Measurements from ENCODE around the gene TTC3. TPM values are rescaled to one million over a fixed set of nuclear protein-coding genes. Genes with fewer than 3 reads are reported as not detected.

The TTC3 gene
- total RNA-seq, 1 donor from 2014 or later: 44.3 TPM

GRCh38 chr21:37061926-37062592 lies 11.0 kb upstream of the TTC3 start:
- Histone ChIP-seq H3K9me3 (replicated peaks) (no peaks in the 10 kb centered on the region), H3K27ac (replicated peaks) (no peak overlapping the region), H3K4me3 (no peak overlapping the region), H3K36me3 (peaks cover 27% of the 10 kb centered on the region), H3K27me3 (ENCODE audit: low read depth) (no peaks in the 10 kb centered on the region), H3K4me1 (no peaks in the 10 kb centered on the region)
- no peak for DNase-seq
- intact Hi-C loops (cut with micrococcal nuclease): no loop called here
- no peak for TF ChIP-seq CTCF (IDR thresholded peaks at IDR 0.05; ENCODE audit: borderline replicate concordance)

GRCh38 chr21:37062593-37062935 lies 10.5 kb upstream of the TTC3 start:
- intact Hi-C loops (cut with micrococcal nuclease): no loop called here
- no peak for TF ChIP-seq CTCF (IDR thresholded peaks at IDR 0.05; ENCODE audit: borderline replicate concordance)
- Histone ChIP-seq H3K4me1 (no peaks in the 10 kb centered on the region), H3K9me3 (replicated peaks) (no peaks in the 10 kb centered on the region), H3K27me3 (ENCODE audit: low read depth) (no peaks in the 10 kb centered on the region), H3K27ac (replicated peaks) (no peak overlapping the region), H3K4me3 (no peak overlapping the region), H3K36me3 (peaks cover 32% of the 10 kb centered on the region)
- no peak for DNase-seq

- intact Hi-C loops (cut with micrococcal nuclease): no loop called here
- Histone ChIP-seq H3K27ac (replicated peaks) (no peak overlapping the region), H3K4me1 (no peaks in the 10 kb centered on the region), H3K27me3 (ENCODE audit: low read depth) (no peaks in the 10 kb centered on the region), H3K9me3 (replicated peaks) (no peaks in the 10 kb centered on the region), H3K36me3 (peaks cover 37% of the 10 kb centered on the region), H3K4me3 (no peak overlapping the region)
- TF ChIP-seq CTCF (IDR thresholded peaks at IDR 0.05; ENCODE audit: borderline replicate concordance): no peak
- DNase-seq: no peak
Measured at GRCh38 chr21:37063433-37063832, 9.6 kb upstream of the TTC3 start.

- H3K9me3 ChIP-seq (replicated peaks): no peaks in the 10 kb centered on the region
- intact Hi-C loops (cut with micrococcal nuclease): no loop called here
- no peaks in the 10 kb centered on the region for H3K4me1 ChIP-seq
- no peak overlapping the region for H3K27ac ChIP-seq (replicated peaks)
- no peak for DNase-seq
- H3K4me3 ChIP-seq: no peak overlapping the region
- no peaks in the 10 kb centered on the region for H3K27me3 ChIP-seq (ENCODE audit: low read depth)
- peaks cover 51% of the 10 kb centered on the region for H3K36me3 ChIP-seq
- no peak for TF ChIP-seq CTCF (IDR thresholded peaks at IDR 0.05; ENCODE audit: borderline replicate concordance)
Measured at GRCh38 chr21:37064841-37065240, 8.2 kb upstream of the TTC3 start.

- intact Hi-C loops (cut with micrococcal nuclease): no loop called here
- no peak overlapping the region for H3K4me3 ChIP-seq
- no peak for DNase-seq
- no peaks in the 10 kb centered on the region for H3K27me3 ChIP-seq (ENCODE audit: low read depth)
- no peaks in the 10 kb centered on the region for H3K9me3 ChIP-seq (replicated peaks)
- TF ChIP-seq CTCF (IDR thresholded peaks at IDR 0.05; ENCODE audit: borderline replicate concordance): no peak
- peaks cover 55% of the 10 kb centered on the region for H3K36me3 ChIP-seq
- H3K27ac ChIP-seq (replicated peaks): no peak overlapping the region
- no peaks in the 10 kb centered on the region for H3K4me1 ChIP-seq
Measured at GRCh38 chr21:37065561-37066177, 7.4 kb upstream of the TTC3 start.
